ENCODE results near the gene EPHA1.

EPHA1 gene

DNA sequence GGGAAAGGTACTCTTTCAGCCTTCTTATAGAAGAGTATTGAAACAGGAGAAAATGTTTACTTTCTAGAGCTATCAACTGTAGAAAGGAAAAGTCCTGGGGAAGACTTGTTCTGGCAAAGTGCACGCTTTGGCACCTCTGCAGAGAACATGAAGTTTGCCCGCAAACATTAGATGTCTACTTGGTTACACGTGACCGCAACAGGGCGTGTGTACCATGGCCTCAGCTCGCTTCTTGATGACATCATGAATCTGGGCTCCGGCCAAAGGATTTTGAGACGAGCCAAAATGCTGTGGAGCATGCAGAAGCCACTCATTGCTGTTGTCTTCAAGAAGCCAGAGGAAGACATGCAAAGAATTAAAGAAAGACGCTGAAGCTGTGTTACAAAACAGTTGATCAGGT lies 26.0 kb upstream of the EPHA1 start:
- H3K9me2 ChIP-seq (replicated peaks; ENCODE audit: insufficient read depth, low read length), result no peaks in the 10 kb centered on the region
- no peak overlapping the region for H3K4me2 ChIP-seq (ENCODE audit: low read depth, low read length, poor library complexity, severe bottlenecking)
- no peak overlapping the region for H3K27ac ChIP-seq (ENCODE audit: low read depth, low read length)
- H3K79me2 ChIP-seq (ENCODE audit: insufficient read depth, low read length), result no peaks in the 10 kb centered on the region
- H2AFZ ChIP-seq (ENCODE audit: low read depth, low read length, severe bottlenecking), result no peak overlapping the region
- no peaks in the 10 kb centered on the region for H3K27me3 ChIP-seq (ENCODE audit: low read length)
- no peak overlapping the region for H3K4me3 ChIP-seq (ENCODE audit: insufficient read depth, low read length, poor library complexity, severe bottlenecking)
- H3K36me3 ChIP-seq (ENCODE audit: low read length), result no peaks in the 10 kb centered on the region
- TF ChIP-seq, protein P1, sequence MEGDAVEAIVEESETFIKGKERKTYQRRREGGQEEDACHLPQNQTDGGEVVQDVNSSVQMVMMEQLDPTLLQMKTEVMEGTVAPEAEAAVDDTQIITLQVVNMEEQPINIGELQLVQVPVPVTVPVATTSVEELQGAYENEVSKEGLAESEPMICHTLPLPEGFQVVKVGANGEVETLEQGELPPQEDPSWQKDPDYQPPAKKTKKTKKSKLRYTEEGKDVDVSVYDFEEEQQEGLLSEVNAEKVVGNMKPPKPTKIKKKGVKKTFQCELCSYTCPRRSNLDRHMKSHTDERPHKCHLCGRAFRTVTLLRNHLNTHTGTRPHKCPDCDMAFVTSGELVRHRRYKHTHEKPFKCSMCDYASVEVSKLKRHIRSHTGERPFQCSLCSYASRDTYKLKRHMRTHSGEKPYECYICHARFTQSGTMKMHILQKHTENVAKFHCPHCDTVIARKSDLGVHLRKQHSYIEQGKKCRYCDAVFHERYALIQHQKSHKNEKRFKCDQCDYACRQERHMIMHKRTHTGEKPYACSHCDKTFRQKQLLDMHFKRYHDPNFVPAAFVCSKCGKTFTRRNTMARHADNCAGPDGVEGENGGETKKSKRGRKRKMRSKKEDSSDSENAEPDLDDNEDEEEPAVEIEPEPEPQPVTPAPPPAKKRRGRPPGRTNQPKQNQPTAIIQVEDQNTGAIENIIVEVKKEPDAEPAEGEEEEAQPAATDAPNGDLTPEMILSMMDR (IDR thresholded peaks at IDR 0.05; ENCODE audit: insufficient read depth, low read length, poor library complexity, severe bottlenecking), result no peak
- TF ChIP-seq EZH2phosphoT487 (conservative IDR thresholded peaks at IDR 0.05; ENCODE audit: low read length), result no peak
- H3K9ac ChIP-seq (ENCODE audit: low read length), result no peak overlapping the region
- H4K20me1 ChIP-seq (ENCODE audit: low read depth, low read length), result no peaks in the 10 kb centered on the region
- H3K9me3 ChIP-seq (ENCODE audit: insufficient read depth, low read length), result no peaks in the 10 kb centered on the region
- H3F3A ChIP-seq (ENCODE audit: insufficient read depth), result no peaks in the 10 kb centered on the region

DNA sequence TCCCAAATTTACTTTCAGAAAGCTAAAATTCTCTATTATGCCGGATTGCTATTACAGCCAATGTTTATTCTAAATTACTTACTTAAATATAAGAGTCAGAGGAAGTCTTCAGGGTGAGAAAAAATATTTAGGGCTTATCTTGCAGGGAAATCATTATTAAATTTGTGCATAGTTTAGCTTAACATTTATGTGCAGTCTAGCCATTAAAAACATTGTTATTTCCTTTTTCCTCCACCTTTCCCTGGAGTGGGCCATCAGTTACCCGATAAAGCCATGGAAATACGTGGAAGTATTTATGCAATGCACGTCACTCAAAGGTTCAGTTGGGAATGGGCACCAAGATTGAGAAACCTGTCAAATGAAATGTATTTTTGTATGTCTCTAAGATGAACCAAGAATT lies 25.1 kb upstream of the EPHA1 start:
- Histone ChIP-seq H3F3A (ENCODE audit: insufficient read depth) (no peaks in the 10 kb centered on the region), H3K27me3 (ENCODE audit: low read length) (no peaks in the 10 kb centered on the region), H2AFZ (ENCODE audit: low read depth, low read length, severe bottlenecking) (no peak overlapping the region), H3K79me2 (ENCODE audit: insufficient read depth, low read length) (no peaks in the 10 kb centered on the region), H3K9me2 (replicated peaks; ENCODE audit: insufficient read depth, low read length) (no peaks in the 10 kb centered on the region), H3K4me3 (ENCODE audit: insufficient read depth, low read length, poor library complexity, severe bottlenecking) (no peak overlapping the region), H3K9ac (ENCODE audit: low read length) (no peak overlapping the region), H3K36me3 (ENCODE audit: low read length) (no peaks in the 10 kb centered on the region), H4K20me1 (ENCODE audit: low read depth, low read length) (no peaks in the 10 kb centered on the region), H3K9me3 (ENCODE audit: insufficient read depth, low read length) (no peaks in the 10 kb centered on the region), H3K27ac (ENCODE audit: low read depth, low read length) (no peak overlapping the region), H3K4me2 (ENCODE audit: low read depth, low read length, poor library complexity, severe bottlenecking) (no peak overlapping the region)
- no peak for TF ChIP-seq EZH2phosphoT487 (conservative IDR thresholded peaks at IDR 0.05; ENCODE audit: low read length)
- TF ChIP-seq, protein P1 (IDR thresholded peaks at IDR 0.05; ENCODE audit: insufficient read depth, low read length, poor library complexity, severe bottlenecking), result no peak

DNA sequence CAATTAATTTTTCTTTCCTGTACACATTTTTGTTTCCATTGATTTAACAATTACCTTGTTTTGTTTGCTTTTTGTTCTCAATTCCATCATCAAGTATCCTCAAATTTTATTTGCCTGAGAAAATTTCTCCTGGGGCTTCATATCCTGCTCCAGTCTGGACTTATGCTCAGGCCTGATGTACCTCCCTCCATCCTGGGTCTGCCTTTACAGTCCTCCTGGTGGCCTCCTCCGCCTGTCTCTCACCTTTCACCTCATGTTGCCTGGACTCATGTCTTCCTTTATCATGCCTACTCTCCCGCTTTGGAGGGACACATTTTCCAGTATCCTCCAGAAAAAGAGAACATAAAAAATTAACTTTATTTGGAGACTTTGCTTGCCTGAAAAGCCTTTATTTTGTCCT lies 22.5 kb upstream of the EPHA1 start:
- Histone ChIP-seq H3K9me2 (replicated peaks; ENCODE audit: insufficient read depth, low read length) (no peaks in the 10 kb centered on the region), H4K20me1 (ENCODE audit: low read depth, low read length) (no peaks in the 10 kb centered on the region), H3K4me2 (ENCODE audit: low read depth, low read length, poor library complexity, severe bottlenecking) (no peak overlapping the region), H3K27me3 (ENCODE audit: low read length) (no peaks in the 10 kb centered on the region), H3K9ac (ENCODE audit: low read length) (no peak overlapping the region), H3K79me2 (ENCODE audit: insufficient read depth, low read length) (no peaks in the 10 kb centered on the region), H3K27ac (ENCODE audit: low read depth, low read length) (no peak overlapping the region), H2AFZ (ENCODE audit: low read depth, low read length, severe bottlenecking) (no peak overlapping the region), H3K9me3 (ENCODE audit: insufficient read depth, low read length) (no peaks in the 10 kb centered on the region), H3K36me3 (ENCODE audit: low read length) (no peaks in the 10 kb centered on the region), H3K4me3 (ENCODE audit: insufficient read depth, low read length, poor library complexity, severe bottlenecking) (no peak overlapping the region), H3F3A (ENCODE audit: insufficient read depth) (no peaks in the 10 kb centered on the region)
- TF ChIP-seq, protein P1 (IDR thresholded peaks at IDR 0.05; ENCODE audit: insufficient read depth, low read length, poor library complexity, severe bottlenecking), result no peak
- TF ChIP-seq EZH2phosphoT487 (conservative IDR thresholded peaks at IDR 0.05; ENCODE audit: low read length), result no peak
